Astrocyte of the cerebellum (primary cell): ENCODE data around the gene ESPN.
"Not testable (repeated sequence)": the region's sequence is repeated elsewhere in the genome, so short reads cannot be mapped to it uniquely, and the experiment has no call there.

Source experiments
- DNase-seq: peaks from one replicate; pipeline ENCODE4 v3.0.0-alpha.2; 2011; ENCODE audit warnings: low read depth
- H3K4me3 ChIP-seq: 2 replicates; pipeline ENCODE4 v1.5.1; 2011; ENCODE audit warnings: mild to moderate bottlenecking, low read depth, low read length, moderate library complexity
- in situ Hi-C: cut with HindIII; loops from 2 replicates; pipeline ENCODE4 v1.10.0; 2017; ENCODE audit warnings: low sequenced_read_pairs
- TF ChIP-seq, protein P1 (sequence below): IDR thresholded peaks from 2 replicates; pipeline ENCODE4 v1.5.1; 2012; ENCODE audit warnings: low read length, low read depth, moderate library complexity, mild to moderate bottlenecking; ENCODE audit errors: missing control alignments

Gene ESPN

DNA sequence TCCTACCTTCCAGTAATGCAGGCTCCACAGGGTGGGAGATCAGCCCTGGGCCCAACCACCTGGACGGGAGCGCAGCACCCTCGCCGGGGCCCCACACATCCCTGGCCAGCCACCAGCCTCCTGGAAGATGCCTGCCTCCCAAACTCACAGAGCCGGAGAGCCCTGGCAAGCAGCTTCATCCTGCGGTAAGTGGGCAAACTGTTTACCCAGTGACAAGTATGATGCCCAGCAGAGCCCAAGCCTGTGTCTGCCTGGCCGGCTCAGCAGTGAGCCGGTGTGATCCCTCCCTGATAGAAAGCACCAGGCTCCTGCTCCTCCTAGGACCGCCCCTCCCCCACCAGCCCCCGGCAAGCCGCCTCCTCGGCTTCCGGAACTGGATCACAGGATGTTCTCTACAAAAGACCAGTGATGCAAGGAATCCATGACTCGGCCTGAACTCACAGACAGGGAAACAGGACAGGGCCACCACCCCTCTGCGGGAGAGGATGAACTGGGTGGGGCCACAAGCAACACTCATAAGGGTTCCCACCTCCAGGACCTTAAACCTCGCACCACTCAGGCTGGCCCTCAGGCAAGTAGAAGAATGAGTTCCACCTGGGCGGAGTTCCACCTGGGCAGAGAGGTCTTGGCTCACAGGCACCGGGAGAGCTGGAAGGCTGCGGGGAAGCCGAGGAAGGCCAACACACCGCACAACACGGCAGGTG, 38.9 kb upstream of the ESPN start:
- peak; percentile 39 for DNase-seq
- in situ Hi-C loops = no loop called here
- H3K4me3 ChIP-seq = peak overlapping the region; percentile 45
- TF ChIP-seq, protein P1, sequence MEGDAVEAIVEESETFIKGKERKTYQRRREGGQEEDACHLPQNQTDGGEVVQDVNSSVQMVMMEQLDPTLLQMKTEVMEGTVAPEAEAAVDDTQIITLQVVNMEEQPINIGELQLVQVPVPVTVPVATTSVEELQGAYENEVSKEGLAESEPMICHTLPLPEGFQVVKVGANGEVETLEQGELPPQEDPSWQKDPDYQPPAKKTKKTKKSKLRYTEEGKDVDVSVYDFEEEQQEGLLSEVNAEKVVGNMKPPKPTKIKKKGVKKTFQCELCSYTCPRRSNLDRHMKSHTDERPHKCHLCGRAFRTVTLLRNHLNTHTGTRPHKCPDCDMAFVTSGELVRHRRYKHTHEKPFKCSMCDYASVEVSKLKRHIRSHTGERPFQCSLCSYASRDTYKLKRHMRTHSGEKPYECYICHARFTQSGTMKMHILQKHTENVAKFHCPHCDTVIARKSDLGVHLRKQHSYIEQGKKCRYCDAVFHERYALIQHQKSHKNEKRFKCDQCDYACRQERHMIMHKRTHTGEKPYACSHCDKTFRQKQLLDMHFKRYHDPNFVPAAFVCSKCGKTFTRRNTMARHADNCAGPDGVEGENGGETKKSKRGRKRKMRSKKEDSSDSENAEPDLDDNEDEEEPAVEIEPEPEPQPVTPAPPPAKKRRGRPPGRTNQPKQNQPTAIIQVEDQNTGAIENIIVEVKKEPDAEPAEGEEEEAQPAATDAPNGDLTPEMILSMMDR = no peak

DNA sequence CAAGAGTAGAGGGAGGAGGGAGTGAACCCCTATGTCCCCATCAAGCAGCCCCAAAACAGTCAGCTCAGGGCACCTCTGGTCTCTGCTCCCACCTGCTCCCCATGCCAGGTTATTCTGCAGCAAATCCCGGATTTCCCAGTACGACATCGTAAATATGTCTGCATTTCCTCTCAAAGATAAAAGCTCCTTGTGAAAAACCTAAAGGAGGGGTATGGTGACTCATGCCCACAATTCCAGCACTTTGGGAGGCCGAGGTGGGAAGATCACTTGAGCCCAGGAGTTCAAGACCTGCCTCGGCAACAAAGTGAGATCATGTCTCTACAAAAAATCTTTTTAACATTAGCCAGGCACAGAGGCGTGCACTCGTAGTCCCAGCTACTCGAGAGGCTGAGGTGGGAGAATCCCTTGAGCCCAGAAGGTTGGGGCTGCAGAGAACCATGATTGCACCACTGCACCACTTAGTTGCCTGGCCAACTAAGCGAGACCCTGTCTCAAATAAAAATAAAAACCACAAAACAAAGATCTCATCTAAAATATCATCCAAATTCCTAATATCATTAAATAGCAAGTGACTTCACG, 38.1 kb upstream of the ESPN start:
- DNase-seq = no peak
- in situ Hi-C loops = no loop called here
- TF ChIP-seq, protein P1 = no peak
- H3K4me3 ChIP-seq = peak overlapping the region; percentile 45

DNA sequence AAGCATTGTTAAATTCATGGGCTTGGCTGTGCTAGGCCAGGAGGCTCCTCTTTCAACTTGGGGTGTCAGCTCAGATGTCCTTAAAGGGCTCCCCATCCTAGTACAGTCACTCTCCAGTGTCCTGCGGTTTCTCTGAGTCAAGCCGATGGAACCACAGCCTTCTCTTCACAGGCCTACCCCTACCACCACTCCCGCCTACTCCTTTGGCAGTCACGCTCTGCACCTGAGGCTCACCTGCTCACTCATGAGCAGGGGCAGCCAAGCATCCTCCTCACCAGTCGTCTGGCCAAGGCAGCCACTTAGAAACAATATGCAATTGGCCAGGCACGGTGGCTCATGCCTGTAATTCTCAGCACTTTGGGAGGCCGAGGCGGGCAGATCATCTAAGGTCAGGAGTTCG, 34.6 kb upstream of the ESPN start:
- in situ Hi-C loops = no loop called here
- no peak overlapping the region for H3K4me3 ChIP-seq
- TF ChIP-seq, protein P1 = no peak
- no peak for DNase-seq

DNA sequence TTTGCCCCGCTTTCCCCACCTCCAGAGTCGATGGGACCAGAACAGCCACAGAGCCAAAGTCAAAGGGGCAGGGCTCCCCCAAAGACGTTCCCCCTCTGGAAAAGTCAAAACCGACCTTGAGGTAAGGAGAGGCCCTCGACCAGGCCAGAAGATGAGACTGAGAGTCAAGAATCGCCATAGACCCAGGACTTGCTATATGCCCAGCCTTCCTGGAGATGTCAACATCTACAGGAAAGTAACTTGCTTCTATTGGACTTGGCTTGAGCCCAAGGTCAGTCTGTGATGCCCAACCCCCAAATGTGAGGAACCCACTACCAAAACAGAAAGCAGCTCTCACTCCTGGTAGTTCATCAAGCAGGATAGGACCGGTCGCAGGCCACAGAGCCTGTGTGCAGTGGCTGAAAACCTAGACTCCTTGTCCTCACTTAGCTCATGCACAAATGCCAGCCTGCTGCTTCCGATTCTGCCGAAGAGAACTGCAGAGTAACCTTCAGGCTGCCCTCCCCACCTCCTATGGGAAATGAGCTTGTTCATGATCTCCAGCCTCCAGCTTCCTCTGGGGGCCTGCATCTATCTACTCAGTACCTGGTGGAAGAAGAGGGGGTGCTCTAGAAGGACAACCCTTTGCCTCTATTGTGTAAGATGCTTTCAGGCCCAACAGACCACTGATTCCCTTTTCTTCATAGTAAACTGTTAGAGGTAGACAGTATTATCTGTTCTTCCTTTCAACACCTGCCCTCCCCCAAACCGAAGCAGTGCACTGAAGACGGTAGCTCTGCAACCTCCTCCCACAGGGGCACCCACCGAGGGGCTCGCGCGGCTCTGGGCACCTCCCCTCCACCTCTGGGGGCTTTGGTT, 32.4 kb upstream of the ESPN start:
- no peak for DNase-seq
- in situ Hi-C loops = no loop called here
- H3K4me3 ChIP-seq = peak overlapping the region; percentile 57
- TF ChIP-seq, protein P1 = no peak

DNA sequence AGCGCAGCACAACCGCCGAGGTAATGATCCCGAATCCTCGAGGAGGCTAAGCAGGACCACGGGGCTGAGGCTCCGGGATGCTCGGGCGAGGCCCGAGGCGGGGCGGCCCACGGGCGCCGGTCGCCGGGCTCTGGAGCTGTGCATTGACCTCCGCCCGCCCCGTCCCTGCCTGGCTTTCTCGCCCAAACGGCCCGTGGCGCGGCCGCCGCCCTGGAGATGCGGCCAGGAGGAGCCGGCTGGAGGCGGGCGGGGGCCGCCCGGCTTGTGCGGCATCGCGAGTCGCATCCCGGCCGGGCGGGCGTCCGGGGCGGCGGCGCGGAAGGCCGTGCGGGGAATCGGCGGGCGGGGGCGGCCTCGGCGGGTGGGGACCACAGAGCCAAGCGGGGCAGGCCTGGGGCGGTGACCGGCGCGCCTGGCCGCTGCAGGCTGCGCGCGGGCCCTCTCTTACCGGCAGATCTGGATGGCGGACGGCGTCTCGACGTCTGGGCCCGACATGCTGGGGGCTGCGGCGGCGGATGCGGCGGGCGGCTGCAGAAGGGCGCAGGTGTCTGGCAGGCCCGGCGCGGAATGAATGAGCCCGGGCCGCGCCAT, 31.7 kb upstream of the ESPN start:
- DNase-seq = no peak
- in situ Hi-C loops = no loop called here
- TF ChIP-seq, protein P1 = no peak
- H3K4me3 ChIP-seq = peak overlapping the region; percentile 57

DNA sequence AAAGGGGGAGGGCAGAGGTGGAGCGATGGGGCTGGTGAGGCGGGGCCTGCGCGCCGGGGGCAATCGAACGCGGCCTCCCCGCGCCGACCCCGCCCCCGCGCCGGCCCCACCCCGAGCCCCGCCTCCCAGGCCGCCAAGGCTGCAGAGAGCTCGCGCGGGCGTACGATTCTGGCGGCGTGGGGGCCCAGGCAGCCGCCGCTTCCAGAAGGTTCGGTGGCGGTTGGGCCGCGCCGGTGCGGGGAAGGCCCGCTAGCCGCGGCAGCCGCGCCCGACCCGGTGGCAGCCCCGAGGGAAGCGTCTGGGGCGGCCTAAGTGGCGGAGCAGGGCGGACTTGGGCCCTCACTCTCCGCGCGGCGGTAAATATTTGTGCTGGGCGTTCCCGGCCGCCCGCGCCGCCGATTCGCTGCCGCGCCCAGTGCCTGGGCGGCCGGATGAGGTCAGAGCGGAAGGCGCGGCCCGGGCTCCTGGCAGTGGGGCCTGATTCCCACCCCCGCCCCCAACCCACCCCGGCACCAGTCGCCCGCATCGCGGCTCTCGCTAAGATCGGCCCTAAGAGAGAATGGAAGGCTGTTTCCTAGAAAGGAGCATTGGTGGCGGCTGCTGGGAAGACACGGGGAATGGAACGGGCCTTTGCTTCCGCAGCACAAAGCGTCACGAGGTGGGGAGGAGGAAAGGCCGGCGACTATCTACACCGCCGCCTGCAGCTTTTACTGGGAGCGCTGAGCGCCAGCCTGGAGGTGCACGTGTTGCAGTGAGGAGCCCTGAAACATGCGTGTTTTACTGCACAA, 31.0 kb upstream of the ESPN start, which contains the start of gene ACOT7:
TSS of gene ACOT7 (minus strand) at position 368 of the 788 bp plus-strand sequence. CDS start 368 bp downstream, outside the sequence.
- in situ Hi-C loops = no loop called here
- peak within 1 kb of the TSS; percentile 57 for H3K4me3 ChIP-seq
- TF ChIP-seq, protein P1 = peak; percentile 26
- DNase-seq = peak; percentile 53

DNA sequence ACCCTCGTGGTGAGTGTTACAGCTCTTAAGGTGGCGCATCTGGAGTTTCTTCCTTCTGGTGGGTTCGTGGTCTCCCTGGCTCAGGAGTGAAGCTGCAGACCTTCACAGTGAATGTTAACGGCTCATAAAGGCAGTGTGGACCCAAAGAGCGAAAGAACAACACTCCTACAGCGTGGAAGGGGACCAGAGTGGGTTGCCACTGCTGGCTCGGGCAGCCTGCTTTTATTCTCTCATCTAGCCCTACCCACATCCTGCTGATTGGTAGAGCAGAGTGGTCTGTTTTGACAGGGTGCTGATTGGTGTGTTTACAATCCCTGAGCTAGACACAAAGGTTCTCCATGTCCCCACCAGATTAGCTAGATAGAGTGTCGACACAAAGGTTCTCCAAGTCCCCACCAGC, 29.4 kb upstream of the ESPN start:
- H3K4me3 ChIP-seq, DNase-seq, in situ Hi-C loops: not testable (repeated sequence)

DNA sequence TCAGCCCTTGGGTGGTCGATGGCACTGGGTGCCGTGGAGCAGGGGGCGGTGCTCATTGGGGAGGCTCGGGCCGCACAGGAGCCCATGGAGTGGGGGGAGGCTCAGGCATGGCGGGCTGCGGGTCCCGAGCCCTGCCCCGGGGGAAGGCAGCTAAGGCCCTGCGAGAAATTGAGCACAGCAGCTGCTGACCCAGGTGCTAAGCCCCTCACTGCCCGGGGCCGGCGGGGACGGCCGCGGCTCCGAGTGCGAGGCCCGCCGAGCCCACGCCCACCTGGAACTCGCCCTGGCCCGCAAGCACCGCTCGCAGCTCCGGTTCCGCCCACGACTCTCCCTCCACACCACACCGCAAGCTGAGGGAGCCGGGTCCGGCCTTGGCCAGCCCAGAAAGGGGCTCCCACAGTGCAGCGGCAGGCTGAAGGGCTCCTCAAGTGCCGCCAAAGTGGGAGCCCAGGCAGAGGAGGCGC, 28.8 kb upstream of the ESPN start:
- H3K4me3 ChIP-seq, DNase-seq, in situ Hi-C loops: not testable (repeated sequence)
